ENCODE results near the gene ZNF77.
"Not testable (repeated sequence)": the region's sequence is repeated elsewhere in the genome, so short reads cannot be mapped to it uniquely, and the experiment has no call there.

The ZNF77 gene

DNA sequence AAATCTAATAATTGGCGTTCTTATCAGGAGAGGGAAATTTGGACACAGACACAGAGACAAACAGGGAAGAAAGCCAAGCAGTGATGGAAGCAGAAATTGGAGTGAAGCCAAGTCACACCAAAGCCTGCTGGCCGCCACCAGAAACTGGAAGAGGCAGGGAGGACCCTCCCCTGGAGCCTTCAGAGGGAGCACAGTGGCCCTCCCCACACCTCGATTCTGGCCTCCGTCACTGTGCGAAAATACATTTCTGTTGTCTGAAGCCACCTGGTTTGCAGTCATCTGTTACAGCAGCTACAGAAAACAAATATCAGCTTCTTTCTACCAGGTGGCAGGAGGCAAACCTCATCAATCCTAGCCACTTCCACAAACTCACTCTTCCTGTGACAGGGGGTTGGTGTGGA, 24.3 kb upstream of the ZNF77 start:
- DNase-seq, result peak; percentile 96

DNA sequence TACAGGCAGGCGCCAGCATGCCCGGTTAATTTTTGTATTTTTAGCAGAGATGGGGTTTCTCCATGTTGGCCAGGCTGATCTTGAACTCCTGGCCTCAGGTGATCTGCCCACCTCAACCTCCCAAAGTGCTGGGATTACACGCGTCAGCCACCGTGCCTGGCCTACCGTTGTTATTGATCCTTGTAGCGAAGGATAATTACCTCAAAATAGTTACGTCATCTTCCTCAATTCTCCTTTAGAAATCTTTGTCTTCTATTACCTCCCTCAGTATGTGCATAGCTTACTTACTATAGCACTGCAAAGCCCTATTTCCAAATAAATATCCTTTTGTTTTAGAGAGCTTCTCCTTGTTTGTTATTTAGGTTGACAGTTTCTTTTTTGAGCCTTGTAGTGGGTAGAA, 23.2 kb upstream of the ZNF77 start:
- no peak for DNase-seq

DNA sequence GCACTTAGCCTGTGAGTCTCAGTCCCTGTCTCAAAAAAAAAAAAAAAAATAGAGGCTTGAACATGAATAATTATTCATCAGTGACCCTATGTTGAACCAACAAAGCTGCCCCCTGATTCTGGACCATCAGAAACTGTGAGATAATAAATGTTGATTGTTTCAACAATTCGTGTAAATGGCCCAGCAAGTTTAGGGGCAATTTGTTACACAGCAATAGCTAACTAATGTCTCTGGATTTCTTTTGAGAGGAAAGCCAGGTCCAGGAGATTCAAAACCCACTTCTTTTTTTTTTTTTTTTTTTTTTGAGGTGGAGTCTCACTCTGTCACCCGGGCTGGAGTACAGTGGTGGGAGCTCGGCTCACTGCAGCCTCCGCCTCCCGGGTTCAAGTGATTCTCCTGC, 20.1 kb upstream of the ZNF77 start:
- no peak for DNase-seq

DNA sequence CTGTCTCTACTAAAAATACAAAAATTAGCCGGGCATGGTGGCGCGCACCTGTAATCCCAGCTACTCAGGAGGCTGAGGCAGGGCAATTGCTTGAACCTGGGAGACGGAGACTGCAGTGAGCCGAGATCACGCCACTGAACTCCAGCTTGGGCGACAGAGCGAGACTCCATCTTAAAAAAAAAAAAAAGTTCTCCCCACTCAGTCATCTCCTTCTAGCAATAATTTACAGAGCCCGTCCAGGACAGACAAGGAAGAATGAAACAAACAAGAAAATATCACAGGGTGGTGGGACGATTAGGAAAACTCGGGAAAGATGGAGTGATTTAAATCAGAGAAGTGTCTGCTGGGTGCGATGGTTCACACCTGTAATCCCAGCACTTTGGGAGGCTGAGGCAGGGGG, 18.9 kb upstream of the ZNF77 start:
- DNase-seq, result not testable (repeated sequence)

DNA sequence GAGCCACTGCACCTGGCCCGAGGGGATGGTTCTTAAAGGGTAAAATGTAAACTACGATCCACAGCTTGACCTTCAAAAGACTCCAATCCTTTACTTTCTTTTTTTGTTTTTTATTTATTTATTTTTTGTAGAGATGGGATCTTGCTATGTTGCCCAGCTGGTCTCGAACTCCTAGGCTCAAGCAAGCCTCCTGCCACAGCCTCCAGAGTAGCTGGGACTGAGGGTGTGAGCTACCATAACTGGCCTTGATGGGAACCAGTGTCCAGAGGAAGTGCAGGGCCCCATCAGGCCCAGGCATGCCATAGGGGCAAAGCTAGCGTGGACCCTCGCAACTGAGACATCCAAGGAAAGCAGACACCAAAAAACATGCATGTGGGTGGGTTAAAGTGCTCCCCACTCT, 18.4 kb upstream of the ZNF77 start:
- DNase-seq, result no peak

DNA sequence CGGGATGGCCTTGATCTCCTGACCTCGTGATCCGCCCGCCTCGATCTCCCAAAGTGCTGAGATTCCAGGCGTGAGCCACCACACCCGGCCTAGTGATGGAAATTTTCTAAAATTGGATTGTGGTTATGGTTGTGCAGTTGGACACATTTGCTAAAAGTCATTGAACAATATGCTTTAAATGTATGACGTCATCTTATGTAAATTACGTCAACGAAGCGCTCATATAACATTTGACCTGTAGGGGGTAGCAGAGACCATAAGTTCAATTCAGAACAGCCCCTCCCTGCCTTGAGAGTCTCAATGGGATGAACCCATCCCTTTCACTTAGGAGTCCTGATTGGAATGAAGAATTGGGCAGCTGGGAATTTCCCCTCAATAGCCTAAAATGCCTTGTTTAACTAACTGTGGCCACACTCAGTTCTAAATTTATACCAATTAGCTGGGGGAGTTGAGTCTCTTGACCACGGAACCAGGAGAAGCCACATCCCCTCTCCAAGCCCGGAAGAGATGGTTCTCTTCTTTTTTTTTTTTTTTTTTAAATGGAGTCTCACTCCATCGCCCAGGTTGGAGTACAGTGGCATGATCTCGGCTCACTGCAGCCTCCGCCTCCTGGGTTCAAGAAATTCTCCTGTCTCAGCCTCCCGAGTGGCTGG, 17.4 kb upstream of the ZNF77 start:
- peak; percentile 68 for DNase-seq

DNA sequence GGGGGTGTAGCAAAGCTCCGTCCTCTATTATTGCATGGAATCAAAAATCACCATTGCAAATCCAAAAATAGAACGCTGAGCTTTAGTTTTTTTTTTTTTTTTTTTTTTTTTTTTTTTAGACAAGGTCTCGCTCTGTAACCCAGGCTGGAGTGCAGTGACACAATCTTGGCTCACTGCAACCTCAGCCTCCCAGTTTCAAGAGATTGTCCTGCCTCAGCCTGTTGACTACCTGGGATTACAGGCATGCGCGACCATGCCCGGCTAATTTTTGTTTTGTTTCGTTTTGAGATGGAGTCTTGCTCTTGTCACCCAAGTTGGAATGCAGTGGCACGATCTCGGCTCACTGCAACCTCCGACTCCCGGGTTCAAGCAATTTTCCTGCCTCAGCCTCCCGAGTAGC, 15.3 kb upstream of the ZNF77 start:
- no peak for DNase-seq

DNA sequence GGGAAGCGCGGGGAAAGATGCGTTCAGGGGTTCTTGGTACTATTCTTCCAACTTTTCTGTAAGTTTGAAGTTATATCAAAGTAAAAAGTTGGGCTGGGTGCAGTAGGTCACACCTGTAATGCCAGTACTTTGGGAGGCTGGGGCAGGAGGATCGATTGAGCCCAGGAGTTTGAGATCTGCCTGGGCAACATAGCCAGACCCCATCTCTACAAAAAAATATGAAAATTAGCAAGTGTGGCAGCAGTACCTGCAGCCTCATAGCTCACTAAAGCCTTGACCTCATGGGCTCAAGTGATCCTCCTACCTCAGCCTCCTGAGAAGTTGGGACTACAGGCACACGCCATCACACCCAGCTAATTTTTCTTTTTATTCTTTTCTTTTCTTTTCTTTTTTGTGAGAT, 12.4 kb upstream of the ZNF77 start:
- no peak for DNase-seq

DNA sequence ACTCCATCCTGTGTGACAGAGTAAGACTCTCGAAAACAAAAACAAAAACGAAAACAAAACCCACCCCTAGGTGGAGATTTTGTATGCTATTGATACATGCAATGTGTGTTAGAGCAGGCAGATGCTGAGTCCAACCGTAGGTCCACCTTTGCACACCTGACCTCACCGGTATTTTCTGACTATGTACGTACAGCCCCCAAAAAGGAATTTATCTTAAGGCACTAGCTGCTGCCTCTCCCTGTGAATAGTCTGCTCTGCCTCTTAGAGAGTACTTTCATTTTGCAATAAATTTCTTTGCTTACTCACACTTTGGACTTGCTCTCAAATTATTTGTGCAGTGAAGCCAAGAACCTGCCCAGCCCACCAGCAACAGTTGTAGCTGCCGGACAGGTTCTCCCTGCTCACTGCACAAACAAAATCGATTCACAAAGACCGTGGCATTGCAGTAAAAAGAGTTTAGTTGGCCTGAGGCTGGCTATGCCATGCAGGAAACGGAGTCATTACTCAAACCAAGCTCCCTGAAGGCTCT, 8.2 kb upstream of the ZNF77 start:
- DNase-seq, result no peak

DNA sequence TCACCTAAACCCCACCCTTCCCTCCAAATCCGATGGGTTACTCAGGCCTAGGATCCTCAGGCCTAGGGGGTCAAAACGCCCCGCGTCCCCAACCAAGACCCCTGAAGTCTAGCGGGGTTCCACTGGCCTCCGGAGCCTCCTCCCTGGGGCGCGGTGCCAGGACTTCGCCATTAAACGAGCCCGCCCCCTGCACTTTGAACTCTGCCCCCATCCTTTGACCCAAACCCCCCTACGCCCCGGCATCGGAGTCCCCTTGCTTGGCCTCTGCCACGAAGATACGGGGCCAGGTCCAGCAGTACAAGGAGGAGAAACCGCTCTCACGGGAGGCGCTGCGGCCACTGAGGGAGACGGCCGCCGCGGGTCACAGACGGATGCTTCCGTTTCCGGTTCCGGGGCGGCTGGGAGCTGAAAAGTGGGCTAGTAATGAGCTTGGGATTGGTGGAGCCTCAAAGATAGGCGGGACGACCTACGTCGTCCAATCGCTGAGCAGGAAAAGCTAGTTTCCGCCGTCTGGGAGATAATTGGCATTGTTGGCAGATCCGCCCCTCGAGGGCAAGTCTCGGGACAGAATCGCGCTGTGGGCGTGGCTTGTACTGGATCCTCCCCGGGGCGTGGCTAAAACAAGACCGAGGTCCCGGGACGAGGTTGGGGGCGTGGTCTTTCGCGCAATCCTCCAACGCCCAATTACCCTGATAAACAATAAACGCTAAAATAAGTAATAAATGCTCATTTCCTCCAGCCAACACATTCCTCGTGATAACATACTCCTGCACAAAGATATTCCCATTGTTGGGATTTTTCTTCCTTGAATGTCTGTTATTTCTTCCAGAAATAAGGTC, 5.7 kb upstream of the ZNF77 start:
- peak; percentile 98 for DNase-seq

DNA sequence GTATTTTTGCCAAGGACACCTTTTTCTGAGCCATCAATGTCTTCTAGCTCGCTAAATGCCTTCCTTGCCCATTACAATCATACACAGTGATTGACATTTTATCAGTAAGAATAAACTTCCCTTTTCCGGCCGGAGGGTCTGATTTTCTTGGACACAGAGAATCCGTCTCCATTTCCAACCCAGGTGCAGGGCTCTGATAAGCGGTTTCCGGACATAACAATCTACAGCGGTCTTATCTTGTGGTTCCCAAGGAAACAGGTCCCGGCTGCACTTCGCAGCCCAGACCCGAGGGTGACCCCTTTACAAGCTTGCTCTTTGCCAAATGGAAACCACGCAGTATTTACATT, 5.1 kb upstream of the ZNF77 start:
- peak; percentile 52 for DNase-seq

DNA sequence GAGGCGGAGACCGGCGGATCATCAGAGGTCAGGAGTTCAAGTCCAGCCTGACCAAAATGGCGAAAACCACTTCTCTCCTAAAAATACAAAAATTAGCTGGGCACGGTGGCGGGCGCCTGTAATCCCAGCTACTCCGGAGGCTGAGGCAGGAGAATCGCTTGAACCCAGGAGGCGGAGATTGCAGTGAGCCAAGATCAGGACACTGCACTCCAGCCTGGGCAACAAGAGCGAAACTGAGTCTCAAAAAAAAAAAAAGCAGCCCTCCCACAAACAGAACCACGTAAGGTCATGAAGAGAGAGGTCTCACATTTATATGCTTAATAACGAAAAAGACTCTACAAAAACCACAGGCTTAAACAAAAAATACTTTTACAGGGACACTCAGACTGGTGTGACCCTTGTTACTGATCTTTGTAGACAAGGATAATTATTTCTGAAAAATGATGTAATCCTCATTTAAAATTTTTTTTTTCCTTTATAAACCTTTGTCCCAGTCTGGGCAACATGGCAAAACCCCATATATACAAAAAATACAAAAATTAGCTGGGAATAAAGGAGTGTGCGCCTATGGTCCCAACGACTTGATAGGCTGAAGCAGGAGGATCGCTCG, 909 bp upstream of the ZNF77 start:
- DNase-seq, result no peak

DNA sequence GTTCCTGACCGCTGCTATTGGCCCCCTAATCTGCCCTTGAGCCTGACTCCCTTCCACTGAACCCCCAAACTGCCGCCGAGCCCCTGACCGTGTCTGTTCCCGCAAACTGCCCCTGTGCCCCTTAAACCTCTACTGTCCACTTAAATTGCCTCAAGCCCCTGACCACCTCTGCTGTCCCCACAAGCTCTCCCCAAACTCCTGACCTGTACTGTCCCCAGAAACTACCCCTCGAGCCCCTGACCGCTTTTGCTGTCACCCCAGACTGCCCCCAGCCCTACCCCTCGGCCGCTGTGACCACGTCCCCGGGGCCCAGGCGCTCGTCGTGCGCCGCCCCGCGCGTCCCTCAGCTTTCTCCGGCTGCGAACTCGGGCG, 382 bp downstream of the ZNF77 start:
- DNase-seq, result no peak

DNA sequence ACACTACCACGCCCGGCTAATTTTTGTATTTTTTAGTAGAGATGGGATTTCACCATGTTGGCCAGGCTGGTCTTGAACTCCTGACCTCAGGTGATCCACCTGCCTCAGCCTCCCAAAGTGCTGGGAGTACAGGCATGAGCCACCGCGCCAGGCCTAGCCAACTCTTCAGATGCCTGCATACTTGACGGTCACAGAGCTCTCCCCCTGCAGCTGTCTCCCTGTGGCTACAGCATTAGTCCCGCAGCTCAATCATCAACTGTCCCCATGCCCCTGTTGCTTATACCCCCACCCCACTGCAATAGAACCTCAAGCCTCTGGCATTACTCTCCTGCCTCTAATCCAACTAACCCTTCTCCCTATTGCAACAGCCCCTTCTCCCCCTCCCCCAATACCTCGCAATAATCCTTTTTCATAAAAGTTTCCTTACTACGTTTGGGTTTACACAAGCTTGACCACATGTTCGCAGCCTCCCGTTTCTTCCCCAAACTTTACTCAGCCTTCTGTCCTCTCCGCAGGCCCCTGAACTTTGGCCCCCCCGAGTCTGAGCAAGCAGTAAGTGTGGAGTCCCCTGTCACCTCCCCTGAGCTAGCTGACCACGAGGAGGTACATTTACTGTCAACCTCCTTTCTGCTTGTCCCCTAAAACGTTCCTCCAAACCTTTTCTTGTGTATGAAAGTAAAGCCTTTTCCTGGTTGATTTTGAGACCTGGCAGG, 1.7 kb downstream of the ZNF77 start:
- no peak for DNase-seq

DNA sequence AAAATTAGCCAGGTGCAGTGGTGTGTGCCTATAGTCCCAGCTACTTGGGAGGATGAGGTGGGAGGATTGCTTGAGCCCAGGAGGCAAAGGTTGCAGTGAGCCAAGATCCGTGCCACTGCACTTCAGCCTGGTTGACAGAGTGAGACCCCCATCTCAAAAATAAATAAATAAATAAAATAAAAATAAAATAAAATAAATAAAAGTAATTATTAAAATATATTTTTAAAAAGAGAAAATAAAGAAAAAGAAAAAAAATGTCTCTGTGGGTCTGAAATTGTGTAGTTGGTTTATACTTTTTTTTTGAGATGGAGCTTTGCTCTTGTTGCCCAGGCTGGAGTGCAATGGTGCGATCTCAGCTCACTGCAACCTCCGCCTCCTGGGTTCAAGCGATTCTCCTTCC, 8.9 kb downstream of the ZNF77 start:
- DNase-seq, result not testable (repeated sequence)

DNA sequence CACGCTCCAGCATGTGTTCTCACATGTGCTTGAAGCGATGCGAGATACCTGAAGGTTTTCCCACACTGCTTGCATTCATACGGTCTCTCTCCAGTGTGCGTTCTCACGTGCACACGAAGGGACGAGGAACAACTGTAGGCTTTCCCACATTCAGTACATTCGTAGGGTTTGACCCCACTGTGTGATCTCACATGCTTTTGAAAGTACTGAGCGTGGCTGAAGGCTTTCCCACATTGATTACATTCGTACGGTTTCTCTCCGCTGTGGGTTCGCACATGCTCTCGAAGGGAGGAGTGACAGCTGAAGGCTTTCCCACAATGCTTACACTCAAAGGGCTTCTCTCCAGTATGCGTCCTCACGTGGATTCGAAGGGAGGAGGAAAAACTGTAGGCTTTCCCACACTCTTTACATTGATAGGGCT, 11.3 kb downstream of the ZNF77 start:
- DNase-seq, result no peak

DNA sequence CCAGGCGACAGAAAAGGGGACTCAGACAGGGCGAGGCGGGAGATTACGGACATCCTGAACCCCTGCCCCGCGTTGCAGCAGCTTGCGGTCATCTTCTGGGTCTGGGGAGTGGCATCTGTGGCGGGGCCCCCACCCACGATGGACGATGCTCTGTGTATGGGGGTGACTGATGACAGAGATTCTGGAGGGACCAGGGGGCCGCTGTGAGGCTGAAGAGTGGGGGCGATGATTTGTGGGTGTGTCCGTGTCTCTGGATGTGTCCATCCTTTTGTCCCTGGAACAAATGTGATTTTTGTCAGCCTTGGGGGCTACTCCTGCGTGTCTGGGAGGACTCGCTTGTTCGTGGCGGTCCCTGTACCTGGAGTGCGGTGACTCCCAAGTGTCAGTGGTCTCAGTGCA, 17.7 kb downstream of the ZNF77 start:
- no peak for DNase-seq

DNA sequence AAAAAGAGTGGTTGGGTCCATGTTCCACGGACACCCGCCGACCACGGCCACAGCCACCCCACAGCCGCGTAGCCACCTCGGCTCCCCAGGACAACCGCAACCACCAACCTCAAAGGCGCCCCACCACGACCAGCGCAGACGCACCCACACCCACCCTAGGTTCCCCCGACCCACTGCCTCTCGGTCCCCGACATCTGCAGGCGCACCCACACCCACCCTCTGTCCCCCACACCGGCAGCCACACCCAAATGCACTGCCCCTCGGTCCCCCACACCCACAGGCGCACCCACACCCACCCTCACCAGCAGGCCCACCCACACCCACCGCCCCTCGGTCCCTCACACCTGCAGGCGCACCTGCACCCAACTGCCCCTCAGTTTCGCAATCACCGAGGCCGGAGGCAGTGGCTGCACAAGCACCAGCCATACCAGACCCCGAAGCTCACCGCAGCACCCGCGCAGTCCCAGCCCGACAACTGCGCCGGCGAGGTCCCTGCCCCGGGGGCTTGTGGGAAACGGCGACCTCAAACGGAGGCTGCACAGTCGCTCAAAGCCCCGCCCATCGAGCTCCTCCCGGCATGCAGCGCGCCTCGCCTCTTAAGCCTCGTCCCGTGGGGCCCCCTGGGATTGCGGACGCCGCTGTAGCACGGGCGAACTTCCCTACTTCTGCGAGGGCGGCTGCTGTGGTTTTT, 18.3 kb downstream of the ZNF77 start:
- DNase-seq, result no peak

DNA sequence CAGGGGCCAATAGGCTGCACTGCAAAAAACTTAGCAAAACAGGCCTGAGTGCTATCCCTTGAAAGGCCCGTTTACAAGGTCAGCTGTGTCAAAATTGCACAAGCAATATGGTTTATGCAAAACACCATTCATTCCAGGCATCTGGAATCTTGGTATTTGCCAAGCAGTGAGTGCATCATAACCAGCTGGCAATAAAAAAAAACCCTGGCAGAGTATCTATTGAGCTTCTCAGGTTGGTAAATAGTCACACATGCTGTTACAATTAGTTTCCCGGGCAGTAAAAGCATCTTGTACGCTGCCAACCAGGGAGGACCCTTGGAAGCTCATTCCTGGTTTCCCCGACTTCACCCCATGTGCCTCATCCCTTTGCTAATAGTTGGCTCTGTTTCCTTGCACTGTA, 21.3 kb downstream of the ZNF77 start:
- DNase-seq, result peak; percentile 4

DNA sequence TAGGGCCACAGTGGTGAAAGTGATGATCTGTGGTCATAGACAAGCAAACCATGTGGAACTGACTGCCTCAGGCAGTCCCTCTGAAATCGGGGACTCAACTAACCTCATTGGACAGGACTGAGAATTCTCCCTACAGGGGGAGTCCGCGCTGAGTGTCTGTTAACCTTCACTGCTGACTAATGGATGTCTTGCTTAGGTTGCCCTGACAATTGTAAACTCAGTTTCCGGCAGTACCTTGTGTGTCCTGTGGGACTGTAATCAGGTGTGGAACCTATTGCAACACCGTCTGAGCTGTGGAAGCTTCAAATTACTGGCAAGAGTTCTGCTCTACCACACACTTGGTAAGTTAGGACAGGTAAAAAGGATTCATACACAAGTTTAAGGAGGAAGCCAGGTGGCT, 21.8 kb downstream of the ZNF77 start:
- DNase-seq, result no peak

DNA sequence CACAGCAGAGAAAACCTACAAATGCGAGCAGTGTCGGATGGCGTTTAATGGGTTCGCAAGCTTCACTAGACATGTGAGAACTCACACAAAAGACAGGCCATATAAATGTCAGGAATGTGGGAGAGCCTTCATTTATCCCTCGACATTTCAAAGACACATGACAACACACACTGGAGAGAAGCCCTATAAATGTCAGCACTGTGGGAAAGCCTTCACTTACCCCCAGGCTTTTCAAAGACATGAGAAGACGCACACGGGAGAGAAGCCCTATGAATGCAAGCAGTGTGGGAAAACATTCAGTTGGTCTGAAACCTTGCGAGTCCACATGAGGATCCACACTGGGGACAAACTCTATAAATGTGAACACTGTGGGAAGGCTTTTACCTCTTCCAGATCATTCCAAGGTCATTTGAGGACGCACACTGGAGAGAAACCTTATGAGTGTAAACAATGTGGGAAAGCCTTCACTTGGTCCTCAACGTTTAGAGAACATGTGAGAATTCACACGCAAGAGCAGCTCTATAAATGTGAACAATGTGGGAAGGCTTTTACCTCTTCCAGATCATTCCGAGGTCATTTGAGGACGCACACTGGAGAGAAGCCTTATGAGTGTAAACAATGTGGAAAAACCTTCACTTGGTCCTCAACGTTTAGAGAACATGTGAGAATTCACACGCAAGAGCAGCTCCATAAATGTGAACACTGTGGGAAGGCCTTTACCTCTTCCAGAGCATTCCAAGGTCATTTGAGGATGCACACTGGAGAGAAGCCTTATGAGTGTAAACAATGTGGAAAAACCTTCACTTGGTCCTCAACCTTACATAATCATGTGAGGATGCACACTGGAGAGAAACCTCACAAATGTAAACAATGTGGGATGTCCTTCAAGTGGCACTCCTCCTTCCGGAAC, 27.2 kb downstream of the ZNF77 start:
- DNase-seq, result no peak

DNA sequence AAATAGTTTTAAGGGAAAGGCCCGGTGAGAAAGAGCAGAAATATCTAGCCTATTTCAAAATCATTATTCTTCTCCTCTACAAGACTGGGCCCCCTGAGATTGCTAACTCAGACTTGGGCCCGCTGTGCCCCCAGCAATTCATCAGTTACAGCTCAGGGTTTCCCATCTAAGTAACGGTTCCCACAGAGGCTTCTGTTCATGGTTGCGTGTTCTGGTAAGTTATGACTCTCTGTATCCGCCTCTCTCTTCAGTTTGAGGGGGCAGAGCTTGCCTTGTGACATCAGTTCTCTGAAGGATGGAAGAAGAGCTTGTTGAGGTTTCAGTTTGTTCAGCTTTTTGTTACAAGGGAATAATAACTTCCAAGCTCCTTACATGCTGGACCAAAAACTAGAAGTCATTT, 32.5 kb downstream of the ZNF77 start:
- no peak for DNase-seq
